OCI-LY3 (cell line): Measurements from ENCODE around the gene PLEKHD1.

Source experiments
- H2AFZ ChIP-seq: fragments of 200-600, 300-600 bp; shearing (Covaris generic); 2 replicates; pipeline ENCODE4 v1.6.0; 2014; ENCODE audit warnings: antibody characterized with exemption, low read depth, low read length
- H3K27ac ChIP-seq: fragments of 200-600, 300-600 bp; sonication (generic); 2 replicates; pipeline ENCODE4 v1.5.1; 2014; ENCODE audit warnings: mild to moderate bottlenecking, low read length, moderate library complexity, mixed read lengths
- H3K27me3 ChIP-seq: fragments of 200-600, 300-600 bp; sonication (generic); 2 replicates; pipeline ENCODE4 v1.6.1; 2014; ENCODE audit warnings: low read depth, low read length, mixed read lengths
- H3K36me3 ChIP-seq: fragments of 200-600, 300-600 bp; sonication (generic); replicated peaks from 2 replicates; pipeline ENCODE3; 2014; ENCODE audit warnings: low read depth, low read length, mixed read lengths
- H3K4me1 ChIP-seq: fragments of 300-600, 200-600 bp; sonication (generic); 2 replicates; pipeline ENCODE4 v1.6.1; 2014; ENCODE audit warnings: low read length, mixed read lengths
- H3K4me2 ChIP-seq: fragments of 200-600, 300-600 bp; sonication (generic); 2 replicates; pipeline ENCODE4 v1.6.1; 2014; ENCODE audit warnings: low read length, mixed read lengths
- H3K4me3 ChIP-seq: fragments of 300-600, 200-600 bp; sonication (generic); 2 replicates; pipeline ENCODE4 v1.5.1; 2014; ENCODE audit warnings: antibody characterized with exemption, mild to moderate bottlenecking, low read length, moderate library complexity
- H3K79me2 ChIP-seq: fragments of 300-600, 200-600 bp; shearing (Covaris generic); 2 replicates; pipeline ENCODE4 v1.6.1; 2014; ENCODE audit warnings: mild to moderate bottlenecking, low read length, mixed read lengths
- H3K9ac ChIP-seq: fragments of 300-600, 200-600 bp; shearing (Covaris generic); 2 replicates; pipeline ENCODE4 v1.6.0; 2014; ENCODE audit warnings: mild to moderate bottlenecking, low read length, moderate library complexity
- H3K9me3 ChIP-seq: fragments of 200-600, 300-600 bp; shearing (Covaris generic); 2 replicates; pipeline ENCODE4 v1.6.1; 2014; ENCODE audit warnings: low read length, mixed read lengths; ENCODE audit not compliant: insufficient read depth
- H4K20me1 ChIP-seq: fragments of 200-600, 300-600 bp; sonication (generic); 2 replicates; pipeline ENCODE4 v1.6.1; 2016; ENCODE audit warnings: low read length, mixed read lengths; ENCODE audit not compliant: insufficient read depth
- CTCF ChIP-seq: fragments of 200-600, 300-600 bp; sonication (generic); IDR thresholded peaks from 2 replicates; pipeline ENCODE4 v1.5.1; 2014; ENCODE audit warnings: antibody characterized with exemption, low read length, low read depth
- EZH2phosphoT487 ChIP-seq: fragments of 200-600 bp; shearing (Covaris generic); IDR thresholded peaks from 2 replicates; pipeline ENCODE4 v1.6.1; 2018; ENCODE audit warnings: antibody characterized with exemption, mixed run types, low read depth

Gene PLEKHD1

GRCh38 chr14:69569859-69570258 is 85.3 kb downstream of the PLEKHD1 start:
- Histone ChIP-seq H2AFZ (no peak overlapping the region), H3K27me3 (peaks cover 45% of the 10 kb centered on the region), H3K4me3 (no peak overlapping the region), H3K4me2 (no peak overlapping the region), H3K27ac (no peak overlapping the region), H4K20me1 (no peaks in the 10 kb centered on the region), H3K9ac (no peak overlapping the region), H3K4me1 (no peaks in the 10 kb centered on the region), H3K36me3 (no peaks in the 10 kb centered on the region), H3K9me3 (no peaks in the 10 kb centered on the region), H3K79me2 (no peaks in the 10 kb centered on the region)
- TF ChIP-seq EZH2phosphoT487 (no peak), CTCF (no peak)

- Histone ChIP-seq H3K4me3 (no peak overlapping the region), H3K27me3 (peaks cover 35% of the 10 kb centered on the region), H4K20me1 (no peaks in the 10 kb centered on the region), H2AFZ (no peak overlapping the region), H3K4me2 (no peak overlapping the region), H3K9ac (no peak overlapping the region), H3K36me3 (no peaks in the 10 kb centered on the region), H3K4me1 (no peaks in the 10 kb centered on the region), H3K79me2 (no peaks in the 10 kb centered on the region), H3K9me3 (no peaks in the 10 kb centered on the region), H3K27ac (no peak overlapping the region)
- TF ChIP-seq CTCF = no peak
- no peak for TF ChIP-seq EZH2phosphoT487
These were observed 86.4 kb downstream of the PLEKHD1 start for GRCh38 chr14:69570836-69571330.

- no peak overlapping the region for H3K4me2 ChIP-seq
- TF ChIP-seq CTCF (no peak), EZH2phosphoT487 (no peak)
- no peak overlapping the region for H3K4me3 ChIP-seq
- peaks cover 35% of the 10 kb centered on the region for H3K27me3 ChIP-seq
- no peak overlapping the region for H2AFZ ChIP-seq
- no peak overlapping the region for H3K9ac ChIP-seq
- no peaks in the 10 kb centered on the region for H3K9me3 ChIP-seq
- H3K4me1 ChIP-seq = no peaks in the 10 kb centered on the region
- no peaks in the 10 kb centered on the region for H3K36me3 ChIP-seq
- H4K20me1 ChIP-seq = no peaks in the 10 kb centered on the region
- H3K27ac ChIP-seq = no peak overlapping the region
- no peaks in the 10 kb centered on the region for H3K79me2 ChIP-seq
These were observed 87.0 kb downstream of the PLEKHD1 start for GRCh38 chr14:69571449-69572029.

- H3K9me3 ChIP-seq = no peaks in the 10 kb centered on the region
- TF ChIP-seq CTCF (no peak), EZH2phosphoT487 (no peak)
- no peak overlapping the region for H3K27ac ChIP-seq
- H3K4me1 ChIP-seq = no peaks in the 10 kb centered on the region
- no peak overlapping the region for H3K4me2 ChIP-seq
- no peaks in the 10 kb centered on the region for H3K79me2 ChIP-seq
- peaks cover 33% of the 10 kb centered on the region for H3K27me3 ChIP-seq
- H3K4me3 ChIP-seq = no peak overlapping the region
- H2AFZ ChIP-seq = no peak overlapping the region
- no peaks in the 10 kb centered on the region for H4K20me1 ChIP-seq
- H3K36me3 ChIP-seq = no peaks in the 10 kb centered on the region
- no peak overlapping the region for H3K9ac ChIP-seq
These were observed 87.7 kb downstream of the PLEKHD1 start for GRCh38 chr14:69572030-69572840.
